Panc1 (cell line): ENCODE results near the gene OR4S2. TPM values are rescaled to one million over a fixed set of nuclear protein-coding genes. Genes with fewer than 3 reads are reported as not detected.

ENCODE experiments used
- ATAC-seq: fragments of 200-7000 bp; cut with Tn5 transposase; 2 replicates; pipeline ENCODE4 v1.9.1; 2020; ENCODE audit warnings: mild to moderate bottlenecking, moderate library complexity
- Bru-seq: library from RNA; stranded (reverse); fragments of 400-500 nt; gene quantifications from one replicate; lab custom pipeline; 2021; lab: Mats Ljungman, UMichigan
- BruChase-seq, 2 experiments: library from RNA; stranded (reverse); fragments of 400-500 nt; gene quantifications; one replicate each; lab custom pipeline; 2021; lab: Mats Ljungman, UMichigan
- BruUV-seq: library from RNA; stranded (reverse); fragments of 400-500 nt; replicated peaks from 2 replicates; lab custom pipeline; 2021; lab: Mats Ljungman, UMichigan
- CTCF ChIA-PET: fragments of 300-600 bp; sonication (Branson Sonifier 250); formaldehyde crosslinking; loops from one replicate; lab custom pipeline; 2022; ENCODE audit warnings: antibody characterized with exemption; lab: Charles Lee
- POLR2A ChIA-PET: fragments of 300-600 bp; sonication (Branson Sonifier 250); formaldehyde crosslinking; loops from one replicate; lab custom pipeline; 2022; ENCODE audit warnings: antibody characterized with exemption; lab: Charles Lee
- DNase-seq: peaks from one replicate; pipeline ENCODE4 v3.0.0-alpha.2; 2010; ENCODE audit warnings: low read depth, low spot score
- H3K27ac ChIP-seq: 2 replicates; pipeline ENCODE4 v1.5.1; 2011; ENCODE audit warnings: mild to moderate bottlenecking, low read length, inconsistent platforms
- H3K27me3 ChIP-seq: fragments of 200-500 bp; sonication (Bioruptor generic); 2 replicates; pipeline ENCODE4 v1.6.0; 2014; ENCODE audit warnings: low read length, inconsistent platforms; ENCODE audit not compliant: control insufficient read depth, insufficient read depth
- H3K36me3 ChIP-seq: fragments of 200-500 bp; sonication (Bioruptor generic); 2 replicates; pipeline ENCODE4 v1.5.1; 2014; ENCODE audit warnings: inconsistent platforms, mild to moderate bottlenecking, low read length, moderate library complexity; ENCODE audit not compliant: control insufficient read depth, insufficient read depth
- H3K4me1 ChIP-seq: 2 replicates; pipeline ENCODE4 v1.5.1; 2011; ENCODE audit warnings: inconsistent platforms, mild to moderate bottlenecking, low read length, moderate library complexity; ENCODE audit not compliant: control insufficient read depth, insufficient read depth
- H3K4me3 ChIP-seq, 2 experiments: 2 replicates each; pipeline ENCODE4 v1.5.1; 2011 to 2012; ENCODE audit warnings: low read depth in 2 of 2, low read length in 2 of 2, mild to moderate bottlenecking in 2 of 2, inconsistent platforms in 1 of 2, moderate library complexity in 1 of 2
- H3K9me3 ChIP-seq: fragments of 200-500 bp; sonication (Bioruptor generic); 2 replicates; pipeline ENCODE4 v1.5.1; 2014; ENCODE audit warnings: low read depth, mild to moderate bottlenecking, inconsistent platforms, low read length, moderate library complexity; ENCODE audit not compliant: control insufficient read depth, insufficient read depth
- CTCF ChIP-seq: fragments of 450-650 bp; IDR thresholded peaks from 2 replicates; pipeline ENCODE4 v1.5.1; 2017; ENCODE audit warnings: mild to moderate bottlenecking
- POLR2AphosphoS5 ChIP-seq: IDR thresholded peaks from 2 replicates; pipeline ENCODE4 v1.6.1; 2012; ENCODE audit warnings: mild to moderate bottlenecking, low read depth, low read length, moderate library complexity
- REST ChIP-seq, 2 experiments: IDR thresholded peaks; 2 replicates each; pipeline ENCODE4 v1.6.1; 2011 to 2012; ENCODE audit warnings: low read depth in 2 of 2, control low read depth in 1 of 2, low read length in 1 of 2, mild to moderate bottlenecking in 1 of 2, moderate library complexity in 1 of 2; ENCODE audit not compliant: insufficient read depth in 1 of 2
- SIN3A ChIP-seq: IDR thresholded peaks from 2 replicates; pipeline ENCODE4 v1.6.1; 2012; ENCODE audit warnings: low read depth, mild to moderate bottlenecking, low read length, moderate library complexity, borderline replicate concordance; ENCODE audit not compliant: insufficient read depth
- TCF7L2 ChIP-seq: IDR thresholded peaks from 2 replicates; pipeline ENCODE4 v1.6.1; 2011; ENCODE audit warnings: mild to moderate bottlenecking, low read depth, low read length, inconsistent platforms
- in situ Hi-C: cut with HindIII; loops from 2 replicates; pipeline ENCODE4 v1.10.0; 2016; ENCODE audit warnings: low sequenced_read_pairs, low pct_unique_long_range_greater_than_20kb
- intact Hi-C: fragments of 100-400 bp; cut with micrococcal nuclease; formaldehyde crosslinking; loops from one replicate; pipeline ENCODE4 v1.10.0; 2022; ENCODE audit not compliant: unreplicated experiment
- long read RNA-seq: library from polyadenylated mRNA; unstranded; transcript quantifications from one replicate; pipeline ENCODE4 v2.0.0, GENCODE V29; 2021; ENCODE audit not compliant: unreplicated experiment
- polyA plus RNA-seq: library from polyadenylated mRNA; unstranded; fragments of >200 nt; gene quantifications from one replicate; pipeline ENCODE4 v1.2.1, GENCODE V29; 2012; ENCODE audit warnings: missing spikeins; ENCODE audit not compliant: insufficient read length
- total RNA-seq: library from RNA; stranded (reverse); gene quantifications from one replicate; pipeline ENCODE4 v1.2.1, GENCODE V29; 2021; ENCODE audit not compliant: unreplicated experiment

The OR4S2 gene
- total RNA-seq (not detected), Bru-seq, nascent RNA (not detected), BruChase-seq, experiment 1, labeled RNA remaining after a 2-hour chase (not detected), BruChase-seq, experiment 2, labeled RNA remaining after a 6-hour chase (not detected)
- not detected for polyA plus RNA-seq
- long read RNA-seq: 0 reads

GRCh38 chr11:55648027-55648426 is at the start of gene OR4S2:
OR4S2 (plus strand) TSS chr11:55648327; CDS start chr11:55650904, 2,577 bp downstream.
- ChIA-PET POLR2A (no interaction called here), CTCF (no interaction called here)
- DNase-seq (no peak), ATAC-seq (no peak)
- no TSS peak for BruUV-seq
- TF ChIP-seq TCF7L2 (no peak), POLR2AphosphoS5 (no peak), REST (IDR thresholded peaks at IDR 0.05; ENCODE audit: insufficient read depth in 1 of 2, low read depth in 2 of 2, low read length in 1 of 2) (no peak), CTCF (no peak), SIN3A (no peak)
- Histone ChIP-seq H3K27ac (no peak within 1 kb of the TSS), H3K4me3 (no peak within 1 kb of the TSS), H3K9me3 (no peaks in the 10 kb centered on the region), H3K4me1 (no peaks in the 10 kb centered on the region), H3K27me3 (no peaks in the 10 kb centered on the region), H3K36me3 (no peaks in the 10 kb centered on the region)
- in situ Hi-C loops (no loop called here), intact Hi-C loops (no loop called here)

GRCh38 chr11:55607545-55607944 is 40.6 kb upstream of the OR4S2 start, which contains the start of gene OR4C11:
OR4C11 (minus strand) TSS chr11:55607645; CDS start chr11:55604373, 3,272 bp downstream.
- intact Hi-C loops (loop anchor here (10.0 kb wide), 1 partner anchor 243 kb away; the partner anchor contains the start of gene OR4A15), in situ Hi-C loops (no loop called here)
- no peak for DNase-seq
- no peaks in the 10 kb centered on the region; the same call in 1 of the 2 replicates for H3K9me3 ChIP-seq
- H3K36me3 ChIP-seq: no peaks in the 10 kb centered on the region
- no peaks in the 10 kb centered on the region for H3K4me1 ChIP-seq
- ChIA-PET POLR2A (no interaction called here), CTCF (no interaction called here)
- TF ChIP-seq REST (IDR thresholded peaks at IDR 0.05; ENCODE audit: insufficient read depth in 1 of 2, low read depth in 2 of 2, low read length in 1 of 2) (no peak), TCF7L2 (no peak), POLR2AphosphoS5 (no peak), CTCF (no peak), SIN3A (no peak)
- H3K4me3 ChIP-seq: no peak within 1 kb of the TSS
- no peaks in the 10 kb centered on the region for H3K27me3 ChIP-seq
- H3K27ac ChIP-seq: no peak within 1 kb of the TSS
- ATAC-seq: no peak
- no TSS peak for BruUV-seq
